ENCODE data around the gene GTF2E1.

The GTF2E1 gene

DNA sequence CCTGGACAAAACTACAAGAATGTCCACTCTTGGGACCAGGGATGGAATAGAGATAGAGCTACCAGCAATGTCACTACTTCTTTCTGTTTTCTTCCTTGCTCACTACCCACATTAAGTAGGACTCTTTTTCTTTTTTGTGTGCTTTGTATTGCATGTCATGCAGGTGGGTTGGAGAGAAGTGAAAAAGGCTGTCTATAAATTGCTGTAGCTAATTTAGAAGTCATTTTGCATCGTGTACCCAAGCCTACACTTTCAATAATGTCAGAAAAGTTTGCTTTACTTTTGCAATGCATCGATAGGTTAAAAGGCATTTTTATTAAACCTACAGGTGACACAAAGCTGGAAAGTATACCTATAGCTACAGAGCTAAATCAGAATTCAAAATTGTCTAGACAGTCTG lies 58.9 kb downstream of the GTF2E1 start:
- DNase-seq: no peak

DNA sequence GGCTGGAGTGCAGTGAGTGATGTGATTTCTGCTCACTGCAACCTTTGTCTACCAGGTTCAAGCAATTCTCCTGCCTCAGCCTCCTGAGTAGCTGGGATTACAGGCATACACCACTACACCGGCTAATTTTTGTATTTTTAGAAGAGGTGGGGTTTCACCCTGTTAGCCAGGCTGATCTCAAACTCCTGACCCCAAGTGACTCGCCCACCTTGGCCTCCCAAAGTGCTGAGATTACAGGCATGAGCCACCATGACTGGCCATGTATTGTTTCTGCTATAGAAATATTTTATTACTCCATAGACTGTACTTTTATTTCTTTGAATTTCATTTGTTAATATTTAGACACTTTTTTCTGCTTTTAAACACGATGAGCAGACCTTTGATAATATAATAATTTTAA lies 60.4 kb downstream of the GTF2E1 start:
- no peak for DNase-seq

DNA sequence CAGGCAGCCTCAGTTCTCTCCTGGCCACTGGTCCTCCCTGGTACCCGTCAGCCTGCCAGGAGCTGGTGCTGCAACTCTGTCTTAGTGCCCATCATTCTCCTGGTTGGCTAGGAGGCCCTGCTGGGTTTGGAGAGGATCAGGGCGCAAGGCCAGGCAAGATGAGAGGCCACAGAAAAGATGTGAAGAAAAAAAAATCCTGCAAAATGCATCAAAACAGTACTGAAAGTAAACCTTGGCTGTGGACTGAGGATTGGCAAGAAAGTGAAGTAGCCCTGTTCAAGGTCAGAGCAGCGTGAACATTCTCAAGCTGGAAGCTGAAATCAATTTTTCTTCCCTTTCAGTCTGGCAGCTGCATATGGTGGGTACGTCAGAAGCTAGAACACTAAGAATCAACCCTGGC lies 74.2 kb downstream of the GTF2E1 start:
- no peak for DNase-seq

DNA sequence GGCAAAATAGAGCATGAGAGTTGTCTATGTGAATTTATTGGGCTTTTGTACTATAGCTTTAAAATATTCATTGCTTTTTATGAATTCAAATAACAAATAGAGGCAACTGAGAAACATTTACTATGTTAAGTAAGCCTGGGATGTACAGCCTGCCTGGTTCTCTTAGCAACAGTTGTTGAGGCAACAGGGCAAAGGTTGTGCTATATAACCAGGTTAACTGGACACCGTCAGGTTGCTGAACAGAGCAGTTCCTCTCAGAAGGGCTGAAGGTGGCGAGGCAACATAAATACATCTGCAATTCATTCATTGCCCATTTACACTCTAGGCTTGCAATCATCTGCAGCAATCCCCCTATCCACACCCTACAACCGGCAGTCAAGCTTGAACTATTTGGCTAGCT lies 78.2 kb downstream of the GTF2E1 start:
- DNase-seq: no peak

DNA sequence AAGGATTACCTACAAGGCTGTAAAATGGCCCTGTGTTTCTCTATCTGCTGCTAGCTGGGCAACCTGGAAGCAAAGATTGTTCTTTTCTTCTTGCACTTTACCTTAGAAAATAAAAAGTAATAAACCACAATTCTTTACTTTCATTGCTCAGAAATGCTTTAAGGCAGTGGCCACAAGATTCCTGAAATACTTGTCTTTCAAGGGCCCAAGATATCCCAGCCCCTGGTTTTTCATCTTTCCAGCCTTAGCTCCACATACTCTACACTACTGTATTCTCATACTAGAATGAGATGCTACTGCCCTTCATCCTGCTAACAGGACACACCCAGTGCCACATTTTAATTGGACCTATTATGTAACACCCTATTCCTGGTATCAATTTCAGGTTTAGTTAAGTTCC lies 78.9 kb downstream of the GTF2E1 start:
- no peak for DNase-seq

DNA sequence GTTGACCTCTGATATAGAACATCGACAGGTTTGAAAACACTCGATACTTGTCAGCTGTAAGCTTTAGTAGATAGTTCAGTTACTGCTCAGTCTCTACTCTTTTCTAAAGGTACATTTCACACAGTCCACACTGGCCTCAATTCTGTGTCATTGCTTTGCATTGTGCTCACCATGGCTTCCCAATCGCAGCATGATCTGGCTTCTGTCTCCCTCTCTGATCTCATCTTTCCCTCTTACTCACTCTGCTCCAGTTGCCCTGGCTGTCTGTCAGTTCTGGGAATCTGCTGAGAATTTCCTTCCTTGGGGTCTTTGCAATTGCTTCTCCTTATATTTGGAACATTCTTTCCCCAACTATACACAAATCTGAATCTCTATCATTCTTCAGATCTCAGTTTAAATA lies 80.6 kb downstream of the GTF2E1 start:
- no peak for DNase-seq

DNA sequence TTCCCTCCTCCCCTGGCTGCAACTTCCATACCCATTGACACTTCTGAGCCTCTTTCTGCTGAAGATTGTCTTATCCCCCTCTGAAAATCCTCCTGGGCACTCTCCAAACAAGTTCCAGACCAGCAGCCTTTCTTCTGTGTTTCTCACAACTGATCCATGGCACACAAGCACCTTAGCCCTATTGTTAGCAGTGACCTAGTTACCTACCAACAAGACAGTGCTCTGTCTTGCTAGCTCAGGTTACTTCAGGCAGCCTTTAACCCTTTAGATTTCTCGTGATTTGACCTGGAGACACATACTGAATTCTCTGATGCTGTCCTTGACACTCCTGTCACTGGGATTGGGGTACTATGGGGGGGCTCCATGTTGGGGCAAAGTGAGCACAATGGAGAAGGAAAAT lies 82.1 kb downstream of the GTF2E1 start:
- no peak for DNase-seq

DNA sequence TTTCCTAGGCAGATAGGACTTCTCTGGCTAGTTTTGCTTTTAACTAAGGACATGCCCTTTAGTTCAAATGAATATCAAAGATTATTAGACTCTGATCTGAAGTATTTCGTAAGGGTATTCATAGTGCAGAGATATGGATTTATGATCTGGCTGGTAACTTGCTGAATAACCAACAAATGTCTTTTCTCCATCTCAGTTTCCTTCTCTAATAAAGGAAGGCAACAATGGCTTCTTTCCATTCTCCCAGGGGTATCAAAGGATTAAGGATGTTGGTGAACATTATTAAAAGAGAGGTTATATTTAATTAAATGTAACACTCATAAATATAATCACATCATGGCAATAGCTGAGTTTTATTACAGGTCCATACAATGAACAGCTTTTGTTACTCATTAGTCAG lies 86.3 kb downstream of the GTF2E1 start:
- no peak for DNase-seq

DNA sequence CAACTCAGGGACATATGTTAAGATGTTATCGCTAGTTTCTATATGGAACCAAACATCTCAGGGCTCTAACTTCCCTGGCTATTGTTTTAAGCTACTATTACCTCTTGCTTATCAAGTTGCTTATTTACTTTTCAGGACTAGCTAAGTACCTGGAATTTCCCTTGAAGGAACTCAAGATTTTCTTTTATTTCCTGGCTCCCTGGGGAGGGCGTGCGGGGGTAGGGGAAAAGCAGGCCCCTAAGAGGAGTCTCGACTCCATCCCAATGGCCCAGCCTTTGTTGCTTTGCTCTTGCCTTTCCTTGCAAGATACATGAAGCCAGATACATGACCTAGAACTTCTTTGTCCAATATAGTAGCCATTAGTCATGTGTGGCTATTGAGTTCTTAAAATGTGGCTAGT lies 88.5 kb downstream of the GTF2E1 start:
- DNase-seq: no peak
